Uterus (tissue), 4 donors: ENCODE data around the gene OR4A47. TPM values are rescaled to one million over a fixed set of nuclear protein-coding genes. Genes with fewer than 3 reads are reported as not detected.
"Not testable (repeated sequence)": the region's sequence is repeated elsewhere in the genome, so short reads cannot be mapped to it uniquely, and the experiment has no call there.

Experiments used
- DNase-seq, 2 donors: peaks; one replicate each; pipeline ENCODE4 v3.0.0-alpha.2; 2019 to 2020
- H3K27ac ChIP-seq, 2 donors: fragments of 200-600 bp; sonication (generic); 1 replicate in 1 of 2; 2 replicates in 1 of 2; pipeline ENCODE4 v1.5.1; 2016 to 2018
- H3K27me3 ChIP-seq, 2 donors: fragments of 200-600 bp; sonication (generic); one replicate each; pipeline ENCODE4 v1.5.1; 2018 to 2019; ENCODE audit warnings: control low read depth in 1 of 2
- H3K36me3 ChIP-seq, 2 donors: fragments of 200-600 bp; sonication (generic); one replicate each; pipeline ENCODE4 v1.5.1; 2019; ENCODE audit warnings: control low read depth in 1 of 2
- H3K4me1 ChIP-seq, 2 donors: fragments of 200-600 bp; sonication (generic); one replicate each; pipeline ENCODE4 v1.5.1; 2018 to 2019; ENCODE audit warnings: control low read depth in 1 of 2
- H3K4me3 ChIP-seq, 2 donors: fragments of 200-600 bp; sonication (generic); 1 replicate in 1 of 2; 2 replicates in 1 of 2; pipeline ENCODE4 v1.5.1; 2018 to 2019; ENCODE audit warnings: mild to moderate bottlenecking in 1 of 2
- H3K9me3 ChIP-seq, 2 donors: fragments of 200-600 bp; sonication (generic); one replicate each; pipeline ENCODE4 v1.5.1; 2019; ENCODE audit warnings: control low read depth in 1 of 2
- CTCF ChIP-seq, 4 experiments: fragments of 200-600 bp in 2 of 4; fragments of 450-650 bp in 2 of 4; sonication (generic) in 2 of 4; IDR thresholded peaks; one replicate each; pipeline ENCODE4 v1.5.1; 2016 to 2019; ENCODE audit warnings: antibody characterized with exemption in 4 of 4, mild to moderate bottlenecking in 2 of 4, moderate library complexity in 1 of 4
- POLR2A ChIP-seq, 2 donors: fragments of 450-650 bp; IDR thresholded peaks; one replicate each; pipeline ENCODE4 v1.6.1; 2016; ENCODE audit warnings: antibody characterized with exemption in 2 of 2, mild to moderate bottlenecking in 1 of 2, moderate library complexity in 1 of 2
- intact Hi-C: fragments of 100-400 bp; cut with DNase I; formaldehyde crosslinking; loops from one replicate; pipeline ENCODE4 v1.15.1; 2023; ENCODE audit warnings: low total_unique reads
- total RNA-seq, 4 donors: library from RNA; depleted of rRNA in 3 of 4; stranded (reverse); fragments of >200 nt in 3 of 4; gene quantifications; one replicate each; pipeline versions ENCODE4 v1.1.0 to v1.2.4, GENCODE V29; 2014 to 2023
- donor health status: DM: yes; HTN: yes; CAD: no.

Gene OR4A47
- not detected for total RNA-seq

- H3K4me3 ChIP-seq, DNase-seq, H3K27me3 ChIP-seq, H3K36me3 ChIP-seq, H3K9me3 ChIP-seq, H3K4me1 ChIP-seq, intact Hi-C loops, H3K27ac ChIP-seq: not testable (repeated sequence)
These were observed at the start of gene OR4A47 for GRCh38 chr11:48488493-48488892. Gene OR4A47, plus strand, starts transcription at chr11:48488793. Its CDS starts 0 bp downstream, at chr11:48488793.

- H3K27ac ChIP-seq, DNase-seq, H3K9me3 ChIP-seq, H3K4me3 ChIP-seq, H3K4me1 ChIP-seq, H3K36me3 ChIP-seq, intact Hi-C loops, H3K27me3 ChIP-seq: not testable (repeated sequence)
These were observed 32.7 kb upstream of the OR4A47 start for GRCh38 chr11:48455909-48456308.

- H3K4me3 ChIP-seq, DNase-seq, intact Hi-C loops, H3K36me3 ChIP-seq, H3K4me1 ChIP-seq, H3K27ac ChIP-seq, H3K27me3 ChIP-seq, H3K9me3 ChIP-seq: not testable (repeated sequence)
These were observed 14.6 kb upstream of the OR4A47 start for GRCh38 chr11:48473966-48474365.

- H3K27ac ChIP-seq, intact Hi-C loops, H3K9me3 ChIP-seq, H3K36me3 ChIP-seq, H3K27me3 ChIP-seq, H3K4me1 ChIP-seq, DNase-seq, H3K4me3 ChIP-seq: not testable (repeated sequence)
These were observed 13.9 kb upstream of the OR4A47 start for GRCh38 chr11:48474703-48475102.

GRCh38 chr11:48506169-48506568, 17.6 kb downstream of the OR4A47 start:
- intact Hi-C loops, H3K9me3 ChIP-seq, H3K36me3 ChIP-seq, H3K27me3 ChIP-seq, H3K4me3 ChIP-seq, H3K27ac ChIP-seq, DNase-seq, H3K4me1 ChIP-seq: not testable (repeated sequence)

- H3K36me3 ChIP-seq = no peaks in the 10 kb centered on the region
- intact Hi-C loops = no loop called here
- H3K9me3 ChIP-seq = no peaks in the 10 kb centered on the region
- DNase-seq = no peak
- H3K27me3 ChIP-seq = no peaks in the 10 kb centered on the region
- no peak overlapping the region for H3K27ac ChIP-seq
- H3K4me1 ChIP-seq = no peaks in the 10 kb centered on the region
- TF ChIP-seq POLR2A (IDR thresholded peaks at IDR 0.05) (no peak), CTCF (IDR thresholded peaks at IDR 0.05) (no peak)
- H3K4me3 ChIP-seq = no peak overlapping the region
These were observed 50.4 kb downstream of the OR4A47 start for GRCh38 chr11:48538991-48539390.

Other genes starting within 250 kb of the OR4A47 start
- not detected for gene OR4X2, start 243.7 kb upstream of the OR4A47 start, total RNA-seq
- gene OR4X1, start 224.9 kb upstream of the OR4A47 start, total RNA-seq = not detected
- gene OR4S1, start 182.6 kb upstream of the OR4A47 start, total RNA-seq = not detected
- not detected for gene OR4C3, start 163.9 kb upstream of the OR4A47 start, total RNA-seq
- gene OR4C5, start 122.3 kb upstream of the OR4A47 start, total RNA-seq = not detected